IMR-90 (cell line): Measurements from ENCODE around the gene KATNBL1.

Experiments
- BHLHE40 ChIP-seq: fragments of 150-350 bp; IDR thresholded peaks from 2 replicates; pipeline ENCODE4 v1.6.1; 2016; ENCODE audit warnings: mild to moderate bottlenecking, low read depth, low read length
- CTCF ChIP-seq: conservative IDR thresholded peaks from 2 replicates; pipeline ENCODE4 v1.5.1; 2012; ENCODE audit warnings: mild to moderate bottlenecking, low read depth, low read length, improper control_type of control experiment
- MAZ ChIP-seq: IDR thresholded peaks from 2 replicates; pipeline ENCODE4 v1.6.1; 2012; ENCODE audit warnings: low read depth, mild to moderate bottlenecking, low read length, improper control_type of control experiment, moderate library complexity, borderline replicate concordance
- NFE2L2 ChIP-seq: fragments of 150-350 bp; IDR thresholded peaks from 2 replicates; pipeline ENCODE4 v1.6.1; 2016; ENCODE audit warnings: low read depth, mild to moderate bottlenecking, low read length
- POLR2A ChIP-seq: IDR thresholded peaks from 2 replicates; pipeline ENCODE4 v1.6.1; 2012; ENCODE audit warnings: mild to moderate bottlenecking, low read depth, low read length
- RCOR1 ChIP-seq: IDR thresholded peaks from 2 replicates; pipeline ENCODE4 v1.6.1; 2012; ENCODE audit warnings: mild to moderate bottlenecking, low read length, improper control_type of control experiment; ENCODE audit not compliant: insufficient replicate concordance

GRCh38 chr15:34213690-34214089 lies 3.8 kb upstream of the KATNBL1 start:
- no peak for TF ChIP-seq RCOR1
- TF ChIP-seq CTCF: no peak
- no peak for TF ChIP-seq POLR2A
- TF ChIP-seq BHLHE40: no peak
- no peak for TF ChIP-seq MAZ
- TF ChIP-seq NFE2L2: no peak
